PFSK-1 (cell line): ENCODE measurements around the gene RPE65.

Source experiments
- SIN3A ChIP-seq: IDR thresholded peaks from 2 replicates; pipeline ENCODE4 v1.6.1; 2012; ENCODE audit warnings: mild to moderate bottlenecking, low read length, moderate library complexity, borderline replicate concordance; ENCODE audit not compliant: insufficient read depth
- TAF1 ChIP-seq: IDR thresholded peaks from 2 replicates; pipeline ENCODE4 v1.6.1; 2012; ENCODE audit warnings: low read length, control low read depth, borderline replicate concordance; ENCODE audit not compliant: insufficient read depth

- TF ChIP-seq TAF1 (no peak), SIN3A (no peak)
These were observed 28.4 kb downstream of the RPE65 start for GRCh38 chr1:68421350-68421749.
